HG02763 (cell line): Measurements from ENCODE around the gene MEX3C.
A peak's percentile ranks its signal among the peaks of the same experiment; 100 is the strongest.

Source experiments
- ATAC-seq: cut with Tn5 transposase; IDR thresholded peaks from one replicate; pipeline ENCODE4 v1.9.1; 2021; ENCODE audit warnings: mild to moderate bottlenecking, moderate library complexity; ENCODE audit not compliant: unreplicated experiment

MEX3C gene

DNA sequence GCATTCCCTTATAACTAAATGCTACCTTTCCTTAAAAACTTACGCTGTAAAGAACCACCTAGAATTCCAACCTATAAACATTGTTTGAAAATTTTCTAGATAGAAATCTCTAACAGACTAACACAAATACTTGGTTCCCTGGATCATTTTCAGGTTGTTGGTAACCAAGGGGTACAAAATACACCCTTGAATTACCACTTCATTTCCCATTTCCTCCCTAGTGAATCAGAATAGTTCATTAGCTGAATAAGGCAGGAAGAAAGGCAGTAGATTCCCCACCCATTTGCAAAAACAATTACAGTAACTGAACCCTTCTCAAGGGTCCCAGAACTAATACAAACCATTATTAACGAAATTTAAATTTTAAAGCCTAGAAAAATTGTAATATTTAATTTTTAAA, 5.5 kb downstream of the MEX3C start:
- no peak for ATAC-seq

DNA sequence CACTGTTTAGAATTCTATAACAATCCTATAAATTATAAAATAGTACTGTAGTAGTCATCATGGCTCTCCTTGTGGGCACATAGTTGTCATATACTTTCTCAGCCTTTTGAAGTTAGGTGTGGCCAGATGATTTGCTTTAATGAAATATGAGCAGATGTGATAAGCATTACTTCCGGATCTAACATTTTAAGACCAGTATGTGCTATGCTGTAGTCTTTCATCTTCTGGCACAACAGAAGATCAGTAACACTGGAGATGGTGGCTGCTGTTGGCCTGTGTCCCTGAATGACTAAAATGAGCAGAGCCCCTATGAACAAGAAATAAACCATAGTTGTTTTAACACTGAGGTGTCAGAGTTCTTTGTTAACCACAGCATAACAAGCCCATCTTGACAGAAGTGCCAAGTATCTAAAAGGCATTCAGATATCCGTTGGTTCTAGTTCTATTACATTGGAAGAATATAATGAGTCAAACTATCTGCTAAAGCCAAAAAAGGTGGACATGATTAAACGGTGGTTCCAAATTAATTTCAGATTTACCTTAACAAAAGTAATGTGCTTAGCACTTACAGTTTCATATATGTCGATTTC, 6.3 kb downstream of the MEX3C start:
- ATAC-seq: no peak

DNA sequence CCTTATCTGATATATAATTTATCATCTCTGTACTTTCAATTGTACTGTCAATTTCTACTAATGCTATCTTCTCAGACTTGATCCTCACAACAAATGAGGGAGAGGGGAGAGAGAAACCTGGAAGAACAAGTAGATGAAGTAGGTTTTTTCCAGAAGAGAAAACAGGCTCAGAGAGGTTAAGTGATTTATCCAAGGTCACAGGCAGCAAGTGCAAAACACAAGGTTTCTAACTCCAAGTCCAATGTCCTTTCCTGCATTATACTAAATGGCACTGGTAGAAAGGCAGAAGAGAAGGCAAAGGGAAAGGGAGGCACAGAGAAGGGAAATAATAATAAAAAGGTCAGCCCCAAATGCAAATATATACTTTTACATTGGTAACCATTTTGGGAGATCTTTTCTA, 7.5 kb downstream of the MEX3C start:
- no peak for ATAC-seq

DNA sequence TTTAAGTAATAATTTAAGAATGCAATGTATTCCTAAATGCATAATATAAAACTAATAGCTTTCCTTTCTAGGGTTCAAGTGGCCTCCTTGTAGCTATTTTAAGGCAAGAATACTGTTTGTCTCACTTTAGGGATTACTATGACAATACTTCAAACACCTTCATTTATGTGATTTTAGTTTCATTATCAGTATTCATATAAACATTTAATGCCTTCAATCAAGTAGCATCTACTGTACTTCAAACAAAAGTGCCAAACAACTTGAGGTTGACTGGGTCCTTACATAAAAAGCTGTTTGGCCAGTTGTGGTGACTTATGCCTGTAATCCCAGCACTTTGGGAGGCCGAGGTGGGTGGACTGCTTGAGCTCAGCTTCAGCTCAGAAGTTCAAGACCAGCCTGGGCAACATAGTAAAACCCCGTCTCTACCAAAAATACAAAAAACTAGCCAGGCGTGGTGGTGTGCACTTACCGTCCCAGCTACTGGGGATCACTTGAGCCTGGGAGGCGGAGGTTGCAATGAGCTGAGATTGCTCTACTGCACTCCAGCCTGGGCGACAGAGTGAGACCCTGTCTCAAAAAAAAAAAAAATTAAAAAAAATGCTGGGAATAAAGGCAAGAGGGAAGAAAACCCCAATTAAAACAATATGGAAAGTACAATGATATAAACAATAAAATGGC, 9.3 kb downstream of the MEX3C start:
- no peak for ATAC-seq

DNA sequence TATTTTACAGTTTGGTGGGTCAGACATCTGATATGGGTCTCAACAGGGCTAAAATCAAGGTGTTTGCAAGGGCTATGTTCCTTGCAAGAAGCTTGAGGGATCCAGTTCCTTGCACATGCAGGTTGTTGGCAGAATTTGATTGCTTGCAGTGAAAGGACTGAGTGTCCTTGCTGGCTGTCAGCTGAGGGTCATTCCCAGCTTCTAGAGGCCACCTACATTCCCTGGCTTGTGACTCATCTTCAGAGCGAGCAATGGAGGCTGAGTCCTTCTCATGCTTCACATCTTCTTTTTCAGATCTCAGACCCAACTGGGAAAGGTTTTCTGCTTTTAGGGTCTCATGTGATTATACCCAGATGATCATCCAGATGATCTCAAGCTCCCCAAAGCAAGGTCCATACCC, 12.4 kb downstream of the MEX3C start:
- no peak for ATAC-seq

DNA sequence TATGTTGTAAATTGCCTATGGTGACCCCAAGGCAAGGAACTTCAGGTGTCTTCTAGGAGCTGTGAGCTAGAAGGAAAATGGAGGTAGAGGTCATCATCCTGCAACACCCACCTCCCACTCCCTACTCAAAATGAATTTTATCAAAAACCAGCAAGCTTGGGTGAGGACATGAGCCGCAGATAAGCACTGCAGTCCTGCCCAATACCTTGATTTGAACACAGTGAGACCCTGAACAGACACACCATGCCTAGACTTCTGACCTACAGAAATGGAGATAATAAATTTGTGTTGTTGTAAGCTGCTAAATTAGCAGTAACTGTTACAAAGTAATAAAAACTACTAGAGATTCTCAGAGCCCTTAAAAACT, 13.4 kb downstream of the MEX3C start:
- no peak for ATAC-seq

DNA sequence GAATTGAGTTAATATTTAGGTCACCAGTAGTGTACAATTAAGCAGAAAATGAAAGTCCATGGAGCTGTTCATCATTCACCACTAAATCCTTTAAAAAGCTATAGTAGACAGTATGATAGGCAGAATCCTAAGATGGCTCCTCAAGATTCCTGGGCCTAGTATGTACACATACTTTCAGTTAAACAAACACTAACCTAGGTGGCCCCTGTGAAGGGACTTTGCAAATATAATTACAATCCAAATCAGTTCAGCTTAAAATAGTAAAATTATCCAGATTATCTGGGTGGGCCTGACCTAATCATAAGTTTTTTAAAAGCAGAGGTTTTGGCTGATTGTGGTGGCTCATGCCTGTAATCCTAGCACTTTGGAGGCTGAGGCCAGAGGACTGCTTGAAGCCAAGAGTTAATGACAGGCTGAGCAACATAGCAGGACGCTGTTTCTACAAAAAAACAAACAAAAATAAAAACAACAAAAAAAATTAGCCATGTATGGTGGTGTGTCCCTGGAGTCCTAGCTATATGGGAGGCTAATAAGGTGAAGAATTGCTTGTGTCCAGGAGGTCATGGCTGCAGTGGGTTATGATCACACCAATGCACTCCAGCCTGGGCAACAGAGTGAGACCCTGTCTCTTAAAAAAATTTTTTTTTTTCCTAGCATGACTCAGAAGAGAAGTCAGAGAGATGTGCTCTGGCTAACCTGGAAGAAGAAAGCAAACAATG, 13.9 kb downstream of the MEX3C start:
- no peak for ATAC-seq

DNA sequence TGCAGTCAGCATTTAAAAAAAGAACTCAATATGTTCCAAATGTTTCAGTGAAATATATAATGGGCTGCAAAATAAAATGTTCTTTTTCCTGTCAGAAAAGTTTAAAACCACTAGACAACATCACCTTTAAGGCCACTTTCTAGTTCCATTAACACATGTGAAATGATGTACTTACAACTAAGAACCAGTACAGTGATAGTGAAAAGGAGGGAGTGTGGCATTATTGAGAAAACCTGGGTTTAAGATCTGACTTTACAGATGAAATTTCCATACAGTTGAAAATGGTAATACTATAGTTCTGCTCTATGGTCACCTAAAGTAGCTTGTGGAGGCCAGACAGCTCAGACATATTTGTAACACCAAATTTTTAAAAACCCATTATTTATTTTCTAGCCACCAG, 14.7 kb downstream of the MEX3C start:
- no peak for ATAC-seq

- ATAC-seq: no peak
Observed at GRCh38 chr18:51171625-51172259, 25.7 kb downstream of the MEX3C start.

GRCh38 chr18:51171223-51171622, 26.3 kb downstream of the MEX3C start:
- no peak for ATAC-seq

GRCh38 chr18:51170664-51171063, 26.8 kb downstream of the MEX3C start:
- ATAC-seq: no peak

DNA sequence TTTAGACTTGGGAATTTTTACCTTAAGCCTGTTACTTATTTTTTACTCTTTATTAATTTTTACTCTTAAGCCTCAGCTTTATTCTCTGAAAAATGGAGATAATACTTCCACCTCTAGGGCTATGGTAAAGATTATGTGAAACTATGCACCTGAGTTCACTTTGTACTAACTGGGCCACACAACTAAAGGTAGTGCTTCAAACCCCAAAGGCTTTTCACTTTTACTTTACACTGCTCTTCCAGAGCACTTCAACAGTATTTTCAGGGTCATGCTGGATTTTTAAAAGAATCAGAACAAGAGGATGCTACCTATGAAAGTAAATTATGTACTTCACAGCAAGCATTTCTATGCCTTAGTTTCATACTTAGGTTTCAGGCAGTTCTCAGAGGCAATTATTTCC, 27.8 kb downstream of the MEX3C start:
- peak; percentile 49 for ATAC-seq

GRCh38 chr18:51168960-51169662, 28.4 kb downstream of the MEX3C start:
- peak; percentile 40 for ATAC-seq

- no peak for ATAC-seq
Observed at GRCh38 chr18:51168026-51168742, 29.3 kb downstream of the MEX3C start.

GRCh38 chr18:51165296-51165695, 32.2 kb downstream of the MEX3C start:
- ATAC-seq: no peak

GRCh38 chr18:51164761-51165281, 32.7 kb downstream of the MEX3C start:
- ATAC-seq: no peak

- no peak for ATAC-seq
Observed at GRCh38 chr18:51164342-51164741, 33.1 kb downstream of the MEX3C start.

DNA sequence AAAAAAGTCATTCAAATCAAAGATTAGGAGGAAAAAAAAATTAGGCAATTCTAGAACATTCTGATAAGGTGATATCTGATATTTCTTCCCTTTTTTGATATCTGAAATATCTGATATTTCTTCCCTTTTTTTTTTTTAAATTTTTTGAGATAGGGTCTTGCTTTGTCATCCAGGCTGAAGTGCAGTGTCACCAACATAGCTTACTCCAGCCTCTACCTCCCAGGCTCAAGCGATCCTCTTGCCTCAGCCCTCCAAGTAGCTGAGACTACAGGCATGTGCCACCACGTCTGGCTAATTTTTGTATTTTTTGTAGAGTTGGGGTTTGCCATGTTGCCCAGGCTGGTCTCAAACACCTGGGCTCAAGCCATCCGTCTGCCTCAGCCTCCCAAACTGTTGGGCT, 33.9 kb downstream of the MEX3C start:
- ATAC-seq: no peak

DNA sequence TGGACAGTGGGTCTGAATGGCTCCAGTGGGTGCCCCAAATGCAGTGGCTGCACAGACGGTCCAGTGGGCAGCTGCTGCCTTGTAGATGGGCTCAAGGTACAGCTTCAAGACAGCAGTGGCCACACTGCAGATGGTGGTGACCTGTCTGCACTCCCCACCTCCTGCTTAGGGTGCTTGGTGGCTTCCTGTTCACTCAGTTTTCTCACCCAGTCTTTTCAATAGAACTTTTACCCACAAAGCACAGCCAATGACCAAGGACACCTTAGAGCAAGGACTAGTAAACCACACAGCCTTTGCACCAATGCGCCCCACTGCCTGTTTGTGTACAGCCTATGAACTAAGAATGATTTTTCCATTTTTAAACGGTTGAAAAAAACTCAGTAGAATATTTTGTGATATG, 34.9 kb downstream of the MEX3C start:
- no peak for ATAC-seq

GRCh38 chr18:51160646-51161045, 36.8 kb downstream of the MEX3C start:
- ATAC-seq: no peak
